GM21423 (cell line): ENCODE results near the gene MIPEP.

ENCODE experiments used
- ATAC-seq: cut with Tn5 transposase; IDR thresholded peaks from one replicate; pipeline ENCODE4 v1.9.1; 2021; ENCODE audit warnings: mild to moderate bottlenecking, moderate library complexity; ENCODE audit not compliant: unreplicated experiment

Gene MIPEP

GRCh38 chr13:23722726-23723453 lies 166.3 kb downstream of the MIPEP start:
- ATAC-seq, result no peak

DNA sequence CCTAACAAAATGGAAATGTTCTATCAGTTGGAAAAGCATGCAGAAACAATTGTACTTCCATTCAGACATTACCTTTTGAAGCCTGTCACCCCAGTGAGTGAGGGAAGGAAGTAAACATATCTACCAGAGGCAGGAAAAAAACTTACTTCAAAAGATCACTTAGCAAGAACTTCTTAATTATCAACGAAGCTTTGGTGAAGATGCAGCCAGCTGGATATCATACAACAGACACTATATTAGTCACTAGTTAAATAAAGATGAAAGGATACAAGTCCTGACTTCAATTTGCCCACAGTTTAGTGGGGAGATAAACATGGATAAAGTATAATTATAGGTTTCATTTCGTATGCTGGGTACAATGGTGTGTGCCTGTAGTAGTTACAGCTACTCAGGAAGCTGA lies 170.2 kb downstream of the MIPEP start:
- ATAC-seq, result no peak

GRCh38 chr13:23716401-23716800 lies 172.8 kb downstream of the MIPEP start:
- ATAC-seq, result no peak

GRCh38 chr13:23715762-23716235 lies 173.4 kb downstream of the MIPEP start:
- no peak for ATAC-seq

GRCh38 chr13:23715092-23715761 lies 174.0 kb downstream of the MIPEP start:
- no peak for ATAC-seq

GRCh38 chr13:23714672-23715071 lies 174.5 kb downstream of the MIPEP start:
- ATAC-seq, result no peak

DNA sequence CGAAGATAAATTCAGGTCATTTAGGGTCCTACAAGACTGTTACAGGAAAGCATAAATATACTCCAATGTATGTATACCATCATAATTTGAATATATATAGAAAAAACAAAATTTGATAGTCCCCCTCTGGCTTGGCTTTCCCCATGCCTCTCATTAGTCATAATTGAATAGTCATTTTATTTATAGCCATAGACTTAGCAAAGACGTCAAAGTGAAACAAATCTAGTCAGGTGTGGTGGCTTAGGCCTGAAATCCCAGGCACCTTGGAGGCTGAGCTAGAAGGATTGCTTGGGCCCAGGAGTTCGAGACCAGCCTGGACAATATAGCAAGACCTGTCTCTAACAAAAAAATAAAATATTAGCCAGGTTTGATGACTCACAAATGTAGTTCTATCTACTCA lies 177.8 kb downstream of the MIPEP start:
- ATAC-seq, result no peak

GRCh38 chr13:23710366-23710765 lies 178.8 kb downstream of the MIPEP start:
- ATAC-seq, result no peak

DNA sequence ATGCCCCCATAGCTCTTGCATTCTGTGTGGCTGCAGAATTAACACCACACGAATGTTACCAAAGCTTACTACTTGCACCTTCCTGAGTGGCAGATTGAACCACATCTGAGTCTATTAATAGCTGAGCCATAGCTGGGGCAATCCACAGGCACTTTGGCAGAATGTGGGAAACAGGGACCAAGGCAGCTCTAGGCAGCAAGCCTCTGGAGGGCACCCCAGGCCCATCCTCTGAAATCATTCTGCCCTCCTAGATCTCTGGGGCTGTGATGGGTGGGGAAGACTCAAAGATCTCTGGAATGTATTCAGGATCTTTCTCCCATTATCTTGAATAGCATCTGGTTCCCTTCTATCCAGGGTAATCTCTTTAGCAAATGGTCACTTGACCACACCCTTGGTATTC lies 179.7 kb downstream of the MIPEP start:
- no peak for ATAC-seq

DNA sequence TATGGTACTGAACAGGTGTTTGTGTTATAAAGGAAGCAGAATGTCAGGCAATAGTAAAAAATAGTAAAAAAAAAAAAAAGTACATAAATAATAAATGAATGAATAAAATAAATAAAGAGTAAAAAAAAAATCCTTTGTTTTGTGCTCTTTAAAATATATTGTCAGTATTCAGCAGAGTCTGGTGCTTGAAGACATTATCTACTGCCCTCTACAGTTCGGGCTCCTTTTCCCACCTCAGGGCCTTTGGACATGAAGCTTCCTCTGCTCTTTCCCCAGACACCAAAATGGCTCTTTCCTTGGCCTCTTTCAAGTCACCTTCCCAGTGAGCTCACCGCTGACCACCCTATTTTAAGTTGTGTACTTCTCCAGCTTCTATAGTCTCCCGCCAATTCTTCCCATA lies 181.5 kb downstream of the MIPEP start:
- no peak for ATAC-seq

- ATAC-seq, result no peak
Measured at GRCh38 chr13:23705583-23705982, 183.6 kb downstream of the MIPEP start.

DNA sequence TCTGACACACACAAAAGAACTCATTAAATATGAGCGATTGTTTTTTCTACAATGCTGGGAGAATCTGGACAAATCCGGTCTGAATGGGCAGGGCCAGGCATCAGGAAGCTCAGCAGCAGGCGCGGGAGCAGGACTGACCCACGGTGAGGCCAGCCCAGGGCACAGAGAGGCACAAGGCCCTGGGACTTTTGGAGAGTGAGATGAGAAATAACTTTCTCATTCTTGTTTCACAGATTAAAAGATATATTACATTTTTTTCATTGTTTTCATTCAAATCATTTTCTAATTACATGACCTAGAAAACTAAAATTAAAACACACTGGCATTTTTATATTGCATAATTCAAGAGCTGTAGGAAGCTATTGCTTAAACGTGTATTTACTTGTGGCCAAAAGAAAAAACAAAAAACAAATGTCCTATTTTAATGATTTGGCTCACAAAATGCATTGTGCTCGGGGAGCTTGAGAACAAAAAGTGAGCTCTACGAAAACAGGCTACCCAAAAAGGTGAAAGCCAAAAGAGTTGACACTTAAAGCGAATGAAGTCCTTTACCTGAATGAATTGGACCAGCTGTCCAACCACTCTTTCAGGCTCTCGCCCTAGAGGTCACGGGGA lies 185.8 kb downstream of the MIPEP start:
- ATAC-seq, result no peak

GRCh38 chr13:23701636-23702035 lies 187.6 kb downstream of the MIPEP start:
- ATAC-seq, result no peak

DNA sequence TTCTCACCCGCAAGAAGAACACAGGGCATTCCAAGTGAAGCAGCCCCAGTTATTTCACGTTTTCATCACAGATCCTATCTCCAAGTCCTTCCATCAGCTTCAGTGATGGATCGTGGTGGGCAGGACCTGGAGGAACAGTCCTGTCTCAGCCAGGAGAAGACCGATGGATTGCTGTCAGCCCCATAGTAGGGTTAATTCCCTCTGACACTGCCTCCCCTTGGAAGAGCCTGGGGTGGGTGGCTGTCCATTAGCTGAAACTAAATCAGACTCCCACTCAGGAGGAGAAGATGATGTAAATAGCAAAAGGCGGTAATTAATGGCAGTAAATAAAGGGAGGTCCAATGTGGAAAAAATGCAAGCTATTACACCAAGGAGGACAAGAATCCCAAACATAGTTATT lies 188.0 kb downstream of the MIPEP start:
- ATAC-seq, result no peak

GRCh38 chr13:23699271-23699670 lies 189.9 kb downstream of the MIPEP start:
- no peak for ATAC-seq

DNA sequence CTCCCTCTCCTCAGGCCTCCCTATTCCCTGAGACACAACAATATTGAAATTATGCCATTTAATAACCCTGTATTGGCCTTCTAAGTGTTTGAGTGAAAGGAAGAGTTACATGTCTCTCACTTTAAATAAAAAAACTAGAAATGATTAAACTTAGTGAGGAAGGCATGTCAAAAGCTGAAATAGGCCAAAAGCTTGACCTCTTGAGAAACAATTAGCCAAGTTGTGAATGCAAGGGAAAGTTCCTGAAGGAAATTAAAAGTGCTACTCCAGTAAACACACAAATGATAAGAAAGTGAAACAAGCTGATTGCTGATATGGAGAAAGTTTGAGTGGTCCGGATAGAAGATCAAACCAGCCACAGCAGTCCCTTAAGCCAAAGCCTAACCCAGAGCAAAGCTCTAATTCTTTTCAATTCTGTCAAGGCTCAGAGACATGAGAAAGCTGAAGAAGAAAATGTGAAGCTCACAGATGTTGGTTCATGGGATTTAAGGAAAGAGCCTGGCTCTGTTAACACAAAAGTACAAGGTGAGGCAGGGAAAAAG lies 191.4 kb downstream of the MIPEP start:
- ATAC-seq, result no peak

DNA sequence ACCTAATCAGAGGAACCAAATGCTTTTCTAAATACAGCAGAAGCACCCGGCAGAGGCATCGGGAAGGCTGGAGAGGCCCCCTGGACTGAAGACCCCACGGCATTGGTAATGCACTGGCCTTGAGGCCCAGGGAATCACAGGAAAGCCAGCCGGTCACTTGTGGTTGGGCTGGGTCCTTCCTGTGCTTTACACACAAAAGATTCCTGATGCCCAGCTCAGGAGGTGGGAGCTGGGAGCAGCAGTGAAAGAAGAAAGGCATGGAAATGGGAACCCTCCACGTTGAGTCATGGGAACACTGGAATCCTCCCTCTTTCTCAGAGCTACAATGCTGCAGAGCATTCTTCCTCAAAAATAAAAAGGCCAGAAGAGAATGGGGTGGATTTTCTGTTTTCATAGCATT lies 192.6 kb downstream of the MIPEP start:
- ATAC-seq, result no peak

DNA sequence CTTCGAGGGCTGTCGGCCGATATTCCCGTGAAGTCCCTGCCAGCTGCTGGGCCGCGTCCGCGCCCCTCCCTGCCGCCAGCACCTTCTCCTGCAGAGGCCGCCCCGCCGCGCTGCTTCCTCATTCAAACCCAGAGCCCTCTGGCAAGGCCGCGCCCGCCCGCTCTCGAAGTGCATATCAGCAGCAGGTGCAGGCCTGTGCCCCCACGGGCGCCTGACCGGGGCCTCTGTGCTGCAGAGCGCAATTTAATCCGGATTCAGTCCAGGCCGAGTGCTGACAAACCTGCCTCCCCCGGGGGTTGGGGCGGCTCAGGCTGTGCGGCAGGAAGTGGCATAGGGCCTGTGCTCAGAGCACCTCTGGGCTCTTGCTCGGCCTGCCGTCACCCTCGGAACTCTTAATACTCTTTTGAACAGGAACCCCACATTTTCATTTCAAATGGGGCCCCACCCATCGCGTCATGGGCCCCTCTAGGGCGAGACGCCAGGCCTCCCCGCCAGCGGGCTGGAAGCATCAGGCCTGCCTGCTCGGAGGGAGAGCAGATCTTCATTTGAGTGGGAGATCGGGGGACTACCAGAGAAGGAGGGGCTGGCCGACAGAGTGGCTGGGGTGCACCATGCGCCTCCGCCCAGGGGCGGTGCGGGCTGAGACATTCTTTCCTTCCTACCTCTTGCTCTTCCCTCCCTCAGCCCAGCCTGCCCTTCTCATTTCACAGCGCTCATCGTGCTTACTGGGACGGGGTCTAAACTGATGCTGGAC lies 193.3 kb downstream of the MIPEP start:
- peak; percentile 95 for ATAC-seq

DNA sequence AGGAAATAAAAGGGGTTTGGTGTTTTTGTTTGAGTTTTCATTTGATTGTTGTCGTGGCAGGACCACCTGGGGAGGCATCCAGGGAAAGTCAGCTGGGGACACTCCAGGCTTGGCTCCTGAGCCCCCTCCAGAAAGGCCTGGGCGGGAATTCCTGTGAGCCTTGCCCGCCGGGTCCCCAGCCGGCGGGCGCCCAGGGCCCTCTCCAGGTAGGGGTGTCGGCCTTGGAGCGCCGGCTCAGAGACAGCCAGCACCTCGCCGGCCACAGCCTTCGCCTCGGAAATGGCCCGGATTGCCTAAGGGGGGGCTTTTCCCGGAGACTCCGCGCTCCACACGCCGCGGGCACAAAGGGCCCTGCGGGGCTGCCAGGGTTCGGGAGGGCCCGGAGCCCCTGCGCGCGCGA lies 194.0 kb downstream of the MIPEP start:
- no peak for ATAC-seq

DNA sequence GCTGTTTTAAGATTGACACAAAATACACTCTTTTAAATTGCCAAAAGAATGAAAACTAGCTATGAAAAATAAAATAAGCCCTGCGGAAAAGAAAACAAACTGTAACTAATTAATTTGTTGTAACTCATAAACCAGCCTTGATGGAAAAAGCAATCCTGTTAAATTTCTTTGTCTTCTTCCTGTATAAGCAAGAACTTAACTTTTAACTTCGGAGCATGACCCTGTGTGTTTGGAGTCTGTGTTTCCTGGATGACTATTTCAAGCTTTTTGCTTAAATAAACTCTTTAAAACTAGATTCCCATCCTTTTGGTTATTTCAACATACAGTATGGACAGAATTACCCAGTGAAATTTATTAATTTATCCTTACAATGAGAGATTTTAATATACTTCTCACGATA lies 196.4 kb downstream of the MIPEP start:
- ATAC-seq, result no peak

GRCh38 chr13:23690668-23691067 lies 198.5 kb downstream of the MIPEP start:
- no peak for ATAC-seq
